Duodenal mucosa (tissue), 2 donors: ENCODE data around the gene TUBA1C.

Experiments used
- H3K27ac ChIP-seq: one replicate; pipeline ENCODE4 v1.7.0; 2013; ENCODE audit warnings: low read depth, low read length
- H3K27me3 ChIP-seq, 2 donors: one replicate each; pipeline ENCODE4 v1.7.0; 2013; ENCODE audit warnings: low read length in 2 of 2, control low read depth in 1 of 2; ENCODE audit not compliant: insufficient read depth in 2 of 2, control insufficient read depth in 1 of 2
- H3K36me3 ChIP-seq, 2 donors: one replicate each; pipeline ENCODE4 v1.7.0; 2013; ENCODE audit warnings: low read length in 2 of 2, control low read depth in 1 of 2; ENCODE audit not compliant: insufficient read depth in 2 of 2, control insufficient read depth in 1 of 2
- H3K4me1 ChIP-seq, 2 donors: one replicate each; pipeline ENCODE4 v1.7.0; 2013; ENCODE audit warnings: low read length in 2 of 2, control low read depth in 1 of 2; ENCODE audit not compliant: insufficient read depth in 2 of 2, control insufficient read depth in 1 of 2
- H3K4me3 ChIP-seq, 2 donors: one replicate each; pipeline ENCODE4 v1.7.0; 2013; ENCODE audit warnings: low read length in 2 of 2, low read depth in 1 of 2
- H3K9ac ChIP-seq, 2 donors: one replicate each; pipeline ENCODE4 v1.7.0; 2013; ENCODE audit warnings: low read length in 2 of 2, low read depth in 1 of 2
- H3K9me3 ChIP-seq, 2 donors: one replicate each; pipeline ENCODE4 v1.7.0; 2013; ENCODE audit warnings: low read length in 2 of 2, control low read depth in 1 of 2; ENCODE audit not compliant: control insufficient read depth in 1 of 2

TUBA1C gene

DNA sequence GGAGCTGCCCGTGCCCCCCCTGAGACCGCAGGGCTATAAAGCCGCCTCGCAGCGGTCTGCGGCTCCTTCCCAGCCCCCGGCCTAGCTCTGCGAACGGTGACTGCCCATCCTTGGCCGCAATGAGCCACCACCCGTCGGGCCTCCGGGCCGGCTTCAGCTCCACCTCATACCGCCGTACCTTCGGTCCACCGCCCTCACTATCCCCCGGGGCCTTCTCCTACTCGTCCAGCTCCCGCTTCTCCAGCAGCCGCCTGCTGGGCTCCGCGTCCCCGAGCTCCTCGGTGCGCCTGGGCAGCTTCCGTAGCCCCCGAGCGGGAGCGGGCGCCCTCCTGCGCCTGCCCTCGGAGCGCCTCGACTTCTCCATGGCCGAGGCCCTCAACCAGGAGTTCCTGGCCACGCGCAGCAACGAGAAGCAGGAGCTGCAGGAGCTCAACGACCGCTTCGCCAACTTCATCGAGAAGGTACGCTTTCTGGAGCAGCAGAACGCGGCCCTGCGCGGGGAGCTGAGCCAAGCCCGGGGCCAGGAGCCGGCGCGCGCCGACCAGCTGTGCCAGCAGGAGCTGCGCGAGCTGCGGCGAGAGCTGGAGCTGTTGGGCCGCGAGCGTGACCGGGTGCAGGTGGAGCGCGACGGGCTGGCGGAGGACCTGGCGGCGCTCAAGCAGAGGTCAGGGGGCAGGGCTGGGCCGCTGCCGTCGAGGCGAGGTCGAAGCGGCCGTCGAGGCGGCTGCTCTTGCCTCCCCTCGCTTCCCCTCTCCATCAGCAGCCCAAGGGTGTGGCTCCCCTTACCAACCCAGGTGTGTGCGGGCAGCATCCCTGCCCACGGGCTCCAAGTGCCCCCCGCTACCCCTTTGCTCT is 30.4 kb downstream of the TUBA1C start, which contains the start of gene PRPH:
Gene PRPH (plus strand): TSS at position 66 of the 855 bp plus-strand sequence. CDS start 54 bp downstream, at position 120.
- Histone ChIP-seq H3K9me3 (no peaks in the 10 kb centered on the region), H3K27me3 (peaks cover 41 to 47% of the 10 kb centered on the region in 2 donors), H3K9ac (no peak within 1 kb of the TSS), H3K4me1 (peaks cover 27 to 31% of the 10 kb centered on the region in 2 donors), H3K4me3 (peak within 1 kb of the TSS in 1 of 2 donors; percentile 12), H3K36me3 (no peaks in the 10 kb centered on the region), H3K27ac (no peak within 1 kb of the TSS)

DNA sequence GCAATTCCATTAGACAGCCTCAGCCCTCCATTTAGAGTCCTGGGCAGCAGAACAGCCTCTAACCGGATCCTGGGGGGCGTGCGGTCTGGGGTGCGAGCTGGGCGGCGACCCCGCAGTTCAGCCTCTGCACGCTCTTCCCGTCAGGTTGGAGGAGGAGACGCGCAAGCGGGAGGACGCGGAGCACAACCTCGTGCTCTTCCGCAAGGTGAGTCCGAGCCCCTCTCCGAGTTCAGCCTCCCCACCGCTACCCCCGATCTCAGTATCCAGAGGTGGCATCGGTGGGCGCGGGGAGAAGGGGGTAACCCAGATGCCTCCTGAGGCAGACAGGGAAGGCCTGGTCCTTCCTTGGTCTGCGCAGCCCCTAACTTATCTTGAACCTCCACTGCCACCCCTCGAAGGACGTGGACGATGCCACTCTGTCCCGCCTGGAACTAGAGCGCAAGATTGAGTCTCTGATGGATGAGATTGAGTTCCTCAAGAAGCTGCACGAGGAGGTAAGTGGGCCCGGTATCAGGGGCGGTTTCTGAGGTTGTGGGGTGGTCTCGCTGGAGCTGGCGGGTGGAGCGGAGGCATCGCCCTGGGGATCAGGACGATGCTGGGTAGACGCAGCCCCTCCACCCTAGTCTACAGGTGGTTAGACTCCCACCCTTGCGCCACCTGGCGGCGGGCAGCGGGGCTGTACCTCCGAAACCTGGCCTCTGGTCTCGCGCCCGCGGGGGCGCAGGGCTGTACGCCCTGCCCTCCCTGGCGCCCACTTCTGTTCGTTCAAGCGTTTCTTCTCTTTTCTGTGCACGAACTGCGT is 31.4 kb downstream of the TUBA1C start:
- H3K27ac ChIP-seq: no peak overlapping the region
- H3K4me1 ChIP-seq: peaks cover 27 to 31% of the 10 kb centered on the region in 2 donors
- no peaks in the 10 kb centered on the region for H3K36me3 ChIP-seq
- H3K9ac ChIP-seq: peak overlapping the region in 1 of 2 donors; percentile 25
- H3K9me3 ChIP-seq: no peaks in the 10 kb centered on the region
- peak overlapping the region; percentile 57 to 58 for H3K4me3 ChIP-seq
- peaks cover 41 to 47% of the 10 kb centered on the region in 2 donors for H3K27me3 ChIP-seq

DNA sequence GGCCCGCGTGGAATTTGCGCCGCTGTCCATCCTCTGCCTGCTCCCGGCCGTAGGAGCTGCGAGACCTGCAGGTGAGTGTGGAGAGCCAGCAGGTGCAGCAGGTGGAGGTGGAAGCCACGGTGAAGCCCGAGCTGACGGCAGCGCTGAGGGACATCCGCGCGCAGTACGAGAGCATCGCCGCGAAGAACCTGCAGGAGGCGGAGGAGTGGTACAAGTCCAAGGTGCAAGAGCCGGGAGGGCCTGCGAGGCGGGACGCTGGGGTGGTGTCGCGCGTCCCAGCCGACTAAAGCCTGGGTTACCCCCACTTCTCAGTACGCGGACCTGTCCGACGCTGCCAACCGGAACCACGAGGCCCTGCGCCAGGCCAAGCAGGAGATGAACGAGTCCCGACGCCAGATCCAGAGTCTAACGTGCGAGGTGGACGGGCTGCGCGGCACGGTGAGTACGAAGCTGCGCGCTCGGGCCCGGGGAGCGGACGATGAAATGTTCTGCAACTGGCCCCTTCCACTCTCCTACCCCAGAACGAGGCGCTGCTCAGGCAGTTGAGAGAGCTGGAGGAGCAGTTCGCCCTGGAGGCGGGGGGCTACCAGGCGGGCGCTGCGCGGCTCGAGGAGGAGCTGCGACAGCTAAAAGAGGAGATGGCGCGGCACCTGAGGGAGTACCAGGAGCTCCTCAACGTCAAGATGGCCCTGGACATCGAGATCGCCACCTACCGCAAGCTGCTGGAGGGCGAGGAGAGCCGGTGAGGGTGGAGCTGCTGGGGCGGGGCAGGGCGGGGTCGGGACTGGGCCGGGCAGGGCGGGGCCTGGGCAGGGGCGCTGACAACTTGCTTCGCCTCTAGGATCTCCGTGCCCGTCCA is 32.2 kb downstream of the TUBA1C start:
- Histone ChIP-seq H3K9me3 (no peaks in the 10 kb centered on the region), H3K4me1 (peaks cover 27 to 31% of the 10 kb centered on the region in 2 donors), H3K9ac (peak overlapping the region in 1 of 2 donors; percentile 25), H3K27ac (no peak overlapping the region), H3K27me3 (peaks cover 41 to 47% of the 10 kb centered on the region in 2 donors), H3K4me3 (peak overlapping the region; percentile 57 to 58), H3K36me3 (no peaks in the 10 kb centered on the region)

DNA sequence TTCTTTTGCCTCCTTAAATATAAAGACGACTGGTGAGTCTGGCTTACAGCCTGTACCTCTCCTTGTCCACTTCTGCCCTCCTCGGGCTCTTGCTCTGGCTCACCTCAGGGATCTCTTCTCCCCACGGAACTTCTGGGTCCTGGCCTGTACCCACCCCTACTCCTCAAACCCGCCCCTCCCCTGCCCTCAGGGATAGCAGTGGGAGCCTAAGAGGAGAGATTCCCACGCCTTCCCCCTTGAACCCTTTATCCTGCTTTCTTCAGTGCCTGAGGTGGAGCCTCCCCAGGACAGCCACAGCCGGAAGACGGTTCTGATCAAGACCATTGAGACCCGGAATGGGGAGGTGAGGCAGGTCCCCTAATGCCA is 32.8 kb downstream of the TUBA1C start:
- peaks cover 22 to 31% of the 10 kb centered on the region in 2 donors for H3K4me1 ChIP-seq
- H3K27ac ChIP-seq: no peak overlapping the region
- no peaks in the 10 kb centered on the region for H3K36me3 ChIP-seq
- no peaks in the 10 kb centered on the region for H3K9me3 ChIP-seq
- peaks cover 41 to 48% of the 10 kb centered on the region in 2 donors for H3K27me3 ChIP-seq
- H3K4me3 ChIP-seq: peak overlapping the region in 1 of 2 donors; percentile 12
- H3K9ac ChIP-seq: no peak overlapping the region

DNA sequence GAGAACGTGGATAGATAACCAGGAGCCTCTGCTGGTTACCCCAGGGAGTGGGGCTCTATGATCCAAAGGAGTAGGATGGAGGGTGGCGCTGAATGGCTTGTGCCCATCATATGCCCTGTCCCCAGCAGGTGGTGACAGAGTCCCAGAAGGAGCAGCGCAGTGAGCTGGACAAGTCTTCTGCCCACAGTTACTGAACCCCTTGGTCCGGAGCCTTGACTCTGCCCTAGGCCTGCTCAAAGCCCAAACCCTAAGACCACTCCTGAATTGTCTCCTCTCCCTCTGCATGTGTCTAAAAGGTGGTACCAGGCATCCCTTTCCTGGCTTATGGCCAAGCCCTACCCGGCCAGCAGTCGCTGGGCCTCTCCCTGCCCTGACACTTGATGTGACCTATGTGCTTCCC is 33.3 kb downstream of the TUBA1C start:
- Histone ChIP-seq H3K27me3 (peaks cover 41 to 52% of the 10 kb centered on the region in 2 donors), H3K4me1 (peaks cover 17 to 27% of the 10 kb centered on the region in 2 donors), H3K9ac (no peak overlapping the region), H3K4me3 (no peak overlapping the region), H3K36me3 (no peaks in the 10 kb centered on the region), H3K27ac (no peak overlapping the region), H3K9me3 (no peaks in the 10 kb centered on the region)

DNA sequence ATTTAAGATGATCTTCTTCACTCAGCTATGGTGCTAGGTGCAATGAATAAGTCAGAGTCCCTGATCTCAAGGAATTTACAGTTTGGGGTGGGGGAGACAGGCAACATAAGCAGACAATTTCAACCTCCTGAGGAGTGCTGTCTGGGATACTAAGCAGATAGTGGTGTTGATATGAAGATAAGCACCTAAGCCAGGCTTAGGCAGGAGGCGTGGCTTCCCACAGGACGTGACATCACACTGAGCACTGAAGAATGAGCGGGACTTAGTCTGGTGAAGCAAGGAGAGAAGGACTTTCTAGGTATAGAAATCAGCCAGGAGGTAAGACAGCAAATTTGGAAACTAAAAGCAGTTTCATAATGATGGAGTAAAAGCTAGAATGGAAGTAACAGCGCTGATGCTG is 36.9 kb downstream of the TUBA1C start:
- Histone ChIP-seq H3K4me3 (no peak overlapping the region), H3K27ac (no peak overlapping the region), H3K27me3 (peaks cover 17 to 24% of the 10 kb centered on the region in 2 donors), H3K9ac (no peak overlapping the region), H3K9me3 (no peaks in the 10 kb centered on the region), H3K4me1 (peaks cover 9 to 15% of the 10 kb centered on the region in 2 donors), H3K36me3 (no peaks in the 10 kb centered on the region)

DNA sequence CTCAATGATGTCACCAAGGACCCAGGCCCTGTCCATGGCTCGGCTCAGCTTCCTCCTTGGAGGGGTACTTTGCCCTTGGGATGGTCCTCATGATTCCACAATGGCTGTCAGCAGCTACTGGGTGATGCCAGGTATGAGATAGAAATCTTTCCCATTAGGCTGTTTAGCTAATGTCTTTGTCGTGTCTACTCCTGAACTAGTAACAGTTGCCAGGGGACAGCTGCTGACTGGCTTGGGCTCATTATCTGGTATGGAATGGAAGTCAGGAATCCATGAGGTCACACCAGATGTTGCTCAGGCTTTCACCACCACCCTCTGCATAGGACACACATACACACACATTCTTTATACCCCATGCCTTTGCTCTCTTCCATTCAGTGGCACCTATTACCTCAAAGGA is 39.3 kb downstream of the TUBA1C start:
- no peak overlapping the region for H3K27ac ChIP-seq
- H3K9me3 ChIP-seq: no peaks in the 10 kb centered on the region
- H3K36me3 ChIP-seq: no peaks in the 10 kb centered on the region
- no peak overlapping the region for H3K4me3 ChIP-seq
- H3K4me1 ChIP-seq: peaks cover 0 to 4% of the 10 kb centered on the region in 2 donors
- peaks cover 0 to 5% of the 10 kb centered on the region in 2 donors for H3K27me3 ChIP-seq
- H3K9ac ChIP-seq: no peak overlapping the region

DNA sequence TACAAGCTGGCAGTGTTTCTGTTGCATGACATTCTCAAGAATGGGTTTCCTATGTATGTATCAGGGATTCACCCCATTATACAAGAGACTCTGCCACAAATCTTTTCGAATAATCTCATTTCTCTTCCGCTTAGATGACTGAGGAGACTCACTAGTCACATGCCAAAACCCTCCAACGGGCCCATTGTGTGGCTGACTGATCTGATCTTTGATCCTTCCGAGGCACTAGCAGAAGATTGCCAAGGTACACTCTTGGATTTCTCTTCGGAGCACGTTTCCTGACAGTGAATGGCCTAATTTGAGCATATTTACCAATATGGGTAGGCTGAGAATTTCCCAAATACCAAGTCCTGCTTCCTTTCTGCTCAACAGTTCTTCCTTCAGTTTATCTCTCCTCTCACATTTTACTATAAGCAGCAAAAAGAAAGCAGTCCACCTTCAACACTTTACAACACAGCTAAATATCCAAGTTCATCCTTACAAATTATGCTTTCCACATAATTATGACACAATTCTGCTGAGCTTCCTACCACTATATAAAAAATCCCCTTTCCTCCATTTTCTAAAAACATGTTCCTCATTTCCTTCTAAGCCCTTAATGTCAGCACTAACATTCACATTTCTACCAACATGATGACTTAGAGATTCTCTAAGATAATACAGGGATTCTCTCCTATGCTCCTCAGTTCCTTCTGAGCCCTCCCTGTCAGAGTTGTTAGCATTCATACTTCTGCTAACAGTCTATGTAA is 41.1 kb downstream of the TUBA1C start:
- Histone ChIP-seq H3K9ac (no peak overlapping the region), H3K4me3 (no peak overlapping the region), H3K27me3 (peaks cover 0 to 5% of the 10 kb centered on the region in 2 donors), H3K36me3 (no peaks in the 10 kb centered on the region), H3K4me1 (peaks cover 0 to 4% of the 10 kb centered on the region in 2 donors), H3K9me3 (no peaks in the 10 kb centered on the region), H3K27ac (no peak overlapping the region)

DNA sequence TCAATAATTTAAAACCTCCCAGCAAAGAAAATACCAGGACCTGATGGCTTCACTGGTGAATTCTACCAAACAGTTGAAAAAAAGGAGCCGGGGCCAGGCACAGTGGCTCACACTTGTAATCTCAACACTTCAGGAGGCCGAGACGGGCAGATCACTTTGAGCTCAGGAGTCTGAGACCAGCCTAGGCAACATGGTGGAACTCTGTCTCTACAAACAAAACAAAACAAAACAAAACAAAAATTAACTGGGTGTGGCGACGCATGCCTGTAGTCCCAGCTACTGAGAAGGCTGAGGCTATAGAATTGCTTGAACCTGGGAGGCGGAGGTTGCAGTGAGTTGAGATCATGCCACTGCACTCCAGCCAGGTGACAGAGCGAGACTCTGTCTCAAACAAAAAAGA is 44.5 kb downstream of the TUBA1C start:
- no peak overlapping the region for H3K4me3 ChIP-seq
- no peaks in the 10 kb centered on the region for H3K36me3 ChIP-seq
- no peaks in the 10 kb centered on the region for H3K9me3 ChIP-seq
- H3K27me3 ChIP-seq: no peaks in the 10 kb centered on the region
- no peak overlapping the region for H3K9ac ChIP-seq
- H3K27ac ChIP-seq: no peak overlapping the region
- H3K4me1 ChIP-seq: peaks cover 0 to 4% of the 10 kb centered on the region in 2 donors
